ENCODE measurements around the gene AMY2B.
"Not testable (repeated sequence)": the region's sequence is repeated elsewhere in the genome, so short reads cannot be mapped to it uniquely, and the experiment has no call there.

AMY2B gene

GRCh38 chr1:103616362-103616761, 45.0 kb downstream of the AMY2B start:
- H3K4me2 ChIP-seq = no peak overlapping the region
- H3K4me1 ChIP-seq = no peaks in the 10 kb centered on the region
- no peak overlapping the region for H3K4me3 ChIP-seq
- H4K20me1 ChIP-seq = no peaks in the 10 kb centered on the region
- H3K9ac ChIP-seq = no peak overlapping the region
- no peaks in the 10 kb centered on the region for H3K27me3 ChIP-seq
- no peak for TF ChIP-seq Cebpa-rat (IDR thresholded peaks at IDR 0.05)
- no peak overlapping the region for H3K27ac ChIP-seq
- no peaks in the 10 kb centered on the region for H3K9me3 ChIP-seq
- H3K36me3 ChIP-seq = no peaks in the 10 kb centered on the region

GRCh38 chr1:103616994-103617477, 45.6 kb downstream of the AMY2B start, which contains the start of gene AMY2A:
TSS of gene AMY2A (plus strand) at chr1:103617427. CDS start at chr1:103617441, 14 bp downstream.
- H3K4me1 ChIP-seq, H3K27me3 ChIP-seq, H4K20me1 ChIP-seq, H3K27ac ChIP-seq, H3K9me3 ChIP-seq, H3K9ac ChIP-seq, H3K4me2 ChIP-seq, H3K4me3 ChIP-seq, H3K36me3 ChIP-seq: not testable (repeated sequence)

- not testable (repeated sequence) for H3K4me3 ChIP-seq, H3K36me3 ChIP-seq, H4K20me1 ChIP-seq, H3K4me2 ChIP-seq, H3K9ac ChIP-seq, H3K9me3 ChIP-seq, H3K27me3 ChIP-seq, H3K27ac ChIP-seq, H3K4me1 ChIP-seq
These were observed 56.0 kb downstream of the AMY2B start for GRCh38 chr1:103627436-103627835.
